HPDE6-E6E7 (cell line): ENCODE measurements around the gene EFCAB6.

Source experiments
- DNase-seq: peaks from one replicate; pipeline ENCODE4 v3.0.0; 2011; ENCODE audit warnings: missing footprints; ENCODE audit errors: extremely low spot score

EFCAB6 gene

GRCh38 chr22:43532301-43533155 lies 279.6 kb downstream of the EFCAB6 start:
- DNase-seq, result no peak

DNA sequence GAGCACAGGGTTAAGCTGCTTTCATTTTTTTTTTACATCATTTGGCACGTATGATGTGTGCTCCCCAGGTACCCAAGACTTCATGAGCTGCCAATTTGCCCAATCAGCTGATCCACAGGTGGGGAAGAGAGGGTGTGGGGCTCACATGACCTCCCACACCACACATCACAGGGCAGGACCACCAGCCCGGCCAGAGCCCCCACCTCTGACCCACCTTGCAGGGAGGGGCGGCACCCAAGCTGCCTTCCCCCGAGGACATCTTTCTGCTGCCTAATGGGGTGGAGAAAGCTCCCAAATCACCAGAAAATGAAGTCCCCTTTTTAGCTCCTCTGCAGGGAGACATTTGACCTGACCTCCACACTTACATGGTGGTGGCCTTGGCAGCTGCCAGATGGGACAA lies 280.5 kb downstream of the EFCAB6 start:
- no peak for DNase-seq

DNA sequence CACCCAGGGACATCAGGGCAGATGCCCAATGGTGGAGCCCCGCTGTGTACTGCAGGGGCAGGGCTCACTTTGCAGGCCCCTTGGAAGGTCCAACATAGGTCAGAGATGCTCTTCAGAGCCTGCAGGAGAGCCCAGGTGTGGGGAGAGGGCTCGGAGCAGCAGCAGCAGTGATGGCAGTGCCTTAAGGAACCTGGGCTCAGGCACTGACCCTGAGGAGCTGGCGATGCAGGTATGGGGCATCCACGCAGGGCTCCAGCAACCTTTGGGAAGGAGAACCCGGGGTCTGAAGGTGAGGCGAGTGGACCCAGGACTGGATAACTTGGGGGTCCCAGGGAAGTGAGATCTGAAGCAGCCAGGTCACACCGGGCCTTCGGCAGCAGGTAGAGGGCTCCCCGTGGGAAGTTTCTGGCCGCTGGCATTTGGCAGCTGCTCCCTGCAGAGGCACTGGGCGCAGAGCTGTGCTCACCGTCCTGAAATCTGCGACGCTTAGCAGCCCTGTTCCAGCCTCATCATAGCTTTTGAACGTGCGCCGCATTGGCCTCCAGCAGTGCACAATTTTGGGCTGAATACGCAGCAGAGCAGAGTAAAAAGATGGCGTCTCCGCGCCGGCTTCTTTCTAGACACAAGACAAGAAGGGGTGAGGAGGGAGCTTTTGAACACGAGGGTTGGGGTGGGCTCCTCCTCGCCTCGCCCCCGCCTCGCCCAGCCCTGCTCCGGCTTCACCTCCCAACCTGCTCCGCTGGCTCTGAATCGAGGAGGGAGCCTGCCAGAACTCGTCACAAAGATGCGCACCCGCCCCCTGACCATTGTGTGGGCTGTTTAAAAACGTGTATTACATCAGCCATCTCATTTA lies 281.5 kb downstream of the EFCAB6 start:
- DNase-seq, result no peak

DNA sequence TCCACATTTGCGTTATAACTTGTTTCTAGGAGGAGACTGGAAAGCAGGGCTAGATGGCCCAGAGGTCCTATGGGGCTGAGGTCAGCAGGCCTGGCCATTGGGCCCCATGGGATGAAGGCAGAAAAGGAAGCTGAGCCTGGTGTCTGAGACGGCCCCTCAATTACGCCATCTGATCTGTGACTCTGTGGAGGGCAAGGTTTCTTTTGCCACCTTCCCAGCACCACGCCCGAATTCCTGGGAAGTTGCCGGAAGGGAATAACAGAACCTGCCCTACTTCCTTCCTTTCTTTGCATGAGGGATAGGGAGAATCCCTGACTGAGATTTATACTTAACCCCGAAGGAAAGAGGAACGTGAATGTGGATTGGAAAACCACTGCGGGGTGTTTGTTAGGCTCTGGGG lies 282.2 kb downstream of the EFCAB6 start:
- DNase-seq, result no peak

DNA sequence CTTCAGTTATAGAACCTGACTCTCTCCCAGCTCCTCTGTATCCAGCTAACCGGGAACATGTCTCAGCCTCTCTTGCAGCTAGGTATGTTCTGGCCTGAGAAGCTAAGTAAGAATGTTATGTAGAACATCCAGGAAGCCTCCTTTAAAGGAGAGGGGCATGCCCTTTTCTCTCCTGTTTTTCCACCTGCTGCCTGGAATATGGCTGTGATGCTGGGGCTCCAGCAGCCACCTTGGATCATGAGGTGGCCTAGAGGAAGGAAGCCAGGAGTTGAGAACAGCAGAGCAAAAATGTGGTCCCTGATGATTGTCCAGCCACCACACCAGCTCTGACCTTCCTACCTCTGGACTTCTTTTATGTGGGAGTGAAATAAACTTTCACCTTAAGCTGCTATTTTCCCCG lies 282.6 kb downstream of the EFCAB6 start:
- DNase-seq, result no peak

DNA sequence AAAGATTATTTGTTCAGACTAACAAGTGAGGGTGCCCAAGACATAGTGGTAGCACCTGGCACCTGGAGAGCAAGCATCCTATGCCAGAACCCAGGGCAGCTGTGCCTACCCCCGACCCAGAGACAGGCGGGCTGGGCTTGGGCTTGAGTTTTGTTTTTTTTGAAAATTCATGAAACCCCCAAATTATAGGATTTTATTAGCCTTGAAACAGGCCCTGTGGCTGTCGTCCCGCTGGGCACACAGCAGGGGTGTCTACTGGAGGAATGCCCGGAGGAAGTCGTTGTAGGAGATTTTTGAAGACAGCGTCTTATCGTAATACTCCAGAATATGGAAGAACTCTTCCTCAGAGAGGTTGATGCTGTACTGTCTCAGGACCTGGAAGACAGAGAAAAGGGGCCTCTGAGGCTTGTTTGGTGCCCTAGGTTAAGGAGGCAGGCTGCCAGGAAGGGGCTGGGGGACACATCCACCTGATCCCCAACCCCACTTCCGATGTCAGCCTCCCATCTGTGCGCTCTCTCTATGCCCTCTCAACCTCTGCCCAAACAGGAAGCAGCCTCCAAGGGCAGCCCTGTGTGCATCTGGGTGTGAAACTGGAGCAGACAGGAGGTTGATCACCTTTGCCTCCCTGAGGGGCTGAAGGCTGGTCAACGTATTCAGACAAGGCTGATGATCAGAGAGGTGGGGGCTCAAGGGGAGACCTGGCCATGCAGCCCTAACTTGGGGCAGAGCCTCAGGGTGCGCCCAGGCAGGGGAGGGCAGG lies 283.3 kb downstream of the EFCAB6 start:
- DNase-seq, result no peak

DNA sequence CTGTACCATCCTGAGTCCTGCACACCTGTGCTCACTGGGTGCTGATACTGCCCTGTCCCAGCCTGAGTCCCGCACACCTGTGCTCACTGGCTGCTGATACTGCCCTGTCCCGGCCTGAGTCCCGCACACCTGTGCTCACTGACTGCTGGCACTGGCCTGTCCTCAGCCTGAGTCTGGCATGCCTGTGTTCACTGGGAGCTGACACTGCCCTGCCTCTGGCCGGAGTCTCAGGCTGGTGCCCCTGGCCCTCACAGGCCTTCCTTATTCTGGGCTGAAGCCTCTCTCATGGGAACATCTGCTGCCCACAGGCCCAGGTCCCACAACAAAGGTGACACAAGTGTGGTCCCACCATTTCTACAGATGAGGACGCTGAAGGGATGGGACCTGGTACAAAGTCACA lies 285.2 kb downstream of the EFCAB6 start:
- DNase-seq, result no peak

GRCh38 chr22:43526117-43526655 lies 285.9 kb downstream of the EFCAB6 start:
- DNase-seq, result no peak

DNA sequence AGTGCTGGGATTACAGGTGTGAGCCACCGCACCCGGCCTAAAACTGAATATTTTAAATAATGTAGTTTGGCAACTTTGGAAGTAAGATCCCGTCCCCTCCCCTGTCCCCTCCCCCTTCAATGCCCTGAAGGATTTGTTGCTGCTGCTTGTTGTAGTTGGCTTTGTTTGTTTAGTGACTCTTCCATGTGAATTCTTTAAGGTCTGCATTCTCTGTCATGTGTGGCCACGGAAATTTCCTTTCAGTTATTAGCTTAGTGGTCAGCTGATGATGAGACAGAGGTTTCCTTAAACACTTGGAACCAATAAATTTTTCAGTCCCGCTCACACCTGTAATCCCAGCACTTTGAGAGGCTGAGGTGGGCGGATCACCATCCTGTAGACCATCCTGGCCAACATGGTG lies 290.4 kb downstream of the EFCAB6 start:
- no peak for DNase-seq

GRCh38 chr22:43520632-43521039 lies 291.5 kb downstream of the EFCAB6 start:
- DNase-seq, result no peak

DNA sequence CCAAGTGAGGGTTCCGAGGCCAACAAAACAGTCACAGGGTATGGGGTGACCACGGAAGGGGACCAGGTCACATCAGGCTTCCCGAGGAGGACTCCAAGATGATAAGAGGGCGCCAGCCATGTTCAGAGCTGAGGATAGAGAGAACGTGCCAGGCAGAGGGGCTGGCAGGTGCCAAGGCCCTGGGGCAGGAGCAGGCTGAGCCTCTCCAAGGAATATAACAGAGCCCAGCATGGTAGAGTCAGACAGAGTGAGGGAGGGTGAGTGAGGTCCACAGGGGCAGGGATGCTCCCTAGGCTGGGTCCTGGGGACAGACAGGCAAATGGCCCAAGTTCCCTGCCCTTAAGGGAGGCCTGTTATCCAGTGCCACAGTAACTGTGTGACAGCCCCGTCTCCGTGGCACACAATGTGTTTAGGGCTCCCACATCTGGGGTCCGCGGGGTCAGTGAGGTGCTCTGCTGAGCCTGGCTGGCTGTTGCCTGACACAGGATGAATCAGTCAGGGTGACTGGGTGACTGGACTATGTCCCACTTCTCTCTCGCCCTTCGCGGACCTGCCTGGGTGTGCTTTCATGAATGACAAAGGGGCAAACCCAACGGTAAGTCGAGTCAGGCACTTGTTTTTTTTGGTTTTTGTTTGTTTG lies 295.0 kb downstream of the EFCAB6 start:
- no peak for DNase-seq

- DNase-seq, result no peak
These were observed 295.7 kb downstream of the EFCAB6 start for GRCh38 chr22:43516386-43516785.

GRCh38 chr22:43515902-43516301 lies 296.2 kb downstream of the EFCAB6 start:
- DNase-seq, result no peak

DNA sequence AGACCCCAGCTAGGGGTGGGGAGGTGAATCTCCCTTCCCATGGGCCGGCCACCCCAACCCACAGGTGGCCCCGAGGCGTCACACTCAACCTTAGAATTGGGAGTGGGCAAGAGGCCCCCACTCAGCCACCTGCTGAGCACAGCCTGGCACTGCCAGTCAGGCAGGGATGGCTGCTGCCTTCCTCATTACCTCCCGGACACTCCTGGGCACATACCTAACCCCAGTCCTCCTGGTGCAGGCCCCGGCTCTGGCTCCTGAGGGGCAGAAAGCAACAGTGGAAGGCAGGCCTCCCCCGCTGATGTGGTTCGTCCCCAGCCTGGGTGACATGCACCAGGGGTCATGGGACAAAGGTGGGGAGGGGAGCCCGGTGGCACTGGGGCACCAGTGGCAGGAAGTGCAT lies 296.7 kb downstream of the EFCAB6 start:
- DNase-seq, result no peak

GRCh38 chr22:43514476-43515157 lies 297.5 kb downstream of the EFCAB6 start:
- no peak for DNase-seq

DNA sequence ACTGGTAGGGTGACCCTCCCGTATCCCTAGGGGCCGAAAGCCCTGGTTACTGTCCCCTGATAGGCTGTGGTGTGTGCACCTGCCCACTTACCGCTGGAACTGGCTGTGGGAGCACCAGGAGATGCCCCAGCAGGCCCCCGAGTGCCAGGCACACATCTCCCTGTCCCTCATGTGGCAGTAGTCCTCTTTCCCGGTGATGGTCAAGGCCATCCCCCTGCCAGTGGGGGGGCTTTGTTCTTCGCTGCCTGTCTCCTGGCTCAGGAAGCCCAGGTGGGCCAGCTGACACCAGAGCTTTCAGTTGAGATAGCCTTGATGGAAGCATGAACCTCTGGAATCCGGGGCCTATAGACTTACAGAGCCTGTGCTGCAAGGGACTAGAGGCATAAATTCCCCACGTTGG lies 299.8 kb downstream of the EFCAB6 start:
- DNase-seq, result no peak

GRCh38 chr22:43511276-43511910 lies 300.7 kb downstream of the EFCAB6 start:
- DNase-seq, result no peak

GRCh38 chr22:43510281-43511070 lies 301.6 kb downstream of the EFCAB6 start:
- no peak for DNase-seq

DNA sequence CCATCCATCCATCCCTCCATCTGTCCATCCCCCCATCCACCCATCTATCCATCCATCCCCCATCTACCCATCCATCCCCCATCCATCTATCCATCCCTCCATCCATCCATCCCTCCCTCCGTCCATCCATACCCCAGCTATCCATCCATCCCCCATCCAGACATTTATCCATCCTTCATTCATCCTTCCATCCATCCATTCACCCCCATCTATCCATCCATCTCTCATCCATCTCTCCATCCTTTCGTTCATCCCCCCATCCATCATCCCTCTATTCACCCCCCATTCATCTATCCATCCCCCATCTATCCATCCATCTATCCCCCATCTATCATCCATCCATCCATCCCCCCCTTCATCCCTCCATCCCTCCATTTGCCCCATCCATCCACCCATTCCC lies 302.8 kb downstream of the EFCAB6 start:
- DNase-seq, result no peak

- no peak for DNase-seq
These were observed 303.6 kb downstream of the EFCAB6 start for GRCh38 chr22:43508489-43508888.
